ENCODE measurements around the gene SERF2. TPM values are rescaled to one million over a fixed set of nuclear protein-coding genes. Genes with fewer than 3 reads are reported as not detected.
A peak's percentile ranks its signal among the peaks of the same experiment; 100 is the strongest.

Gene SERF2
- total and polyA plus RNA-seq, 7 donors, result 471 to 1,648 (median 1,023) TPM

- H3K4me3 ChIP-seq, result no peak overlapping the region
- H3K36me3 ChIP-seq (ENCODE audit: insufficient read depth in 1 of 2, low read depth in 1 of 2), result peaks cover 3 to 62% of the 10 kb centered on the region in 2 donors
- H3K27ac ChIP-seq, result peak overlapping the region; percentile 99
- ATAC-seq, result no peak
- no peak for DNase-seq
- H3K27me3 ChIP-seq (ENCODE audit: insufficient read depth in 3 of 3, low read length in 2 of 3), result no peaks in the 10 kb centered on the region
- TF ChIP-seq CTCF (IDR thresholded peaks at IDR 0.05), result no peak
- no peaks in the 10 kb centered on the region for H3K9me3 ChIP-seq
- peaks cover 51% of the 10 kb centered on the region for H3K4me1 ChIP-seq
- intact Hi-C loops (cut with DNase I), result no loop called here
Measured at GRCh38 chr15:43795997-43796396, 3.9 kb downstream of the SERF2 start.

GRCh38 chr15:43796566-43796965, 4.4 kb downstream of the SERF2 start:
- TF ChIP-seq CTCF (IDR thresholded peaks at IDR 0.05), result no peak
- 64 to 84% (median 73%) methylated on average over 3 of the region's 3 CpGs for WGBS, 3 donors
- Histone ChIP-seq H3K27me3 (ENCODE audit: insufficient read depth in 3 of 3, low read length in 2 of 3) (no peaks in the 10 kb centered on the region), H3K4me1 (peaks cover 56% of the 10 kb centered on the region), H3K9me3 (no peaks in the 10 kb centered on the region), H3K4me3 (no peak overlapping the region), H3K36me3 (ENCODE audit: insufficient read depth in 1 of 2, low read depth in 1 of 2) (peaks cover 3 to 68% of the 10 kb centered on the region in 2 donors), H3K27ac (peak overlapping the region; percentile 99)
- no peak for DNase-seq
- no peak for ATAC-seq
- intact Hi-C loops (cut with DNase I), result no loop called here

GRCh38 chr15:43799209-43799944, 7.3 kb downstream of the SERF2 start:
- Histone ChIP-seq H3K9me3 (no peaks in the 10 kb centered on the region), H3K4me3 (peak overlapping the region; percentile 99), H3K27me3 (ENCODE audit: insufficient read depth in 3 of 3, low read length in 2 of 3) (no peaks in the 10 kb centered on the region), H3K27ac (peak overlapping the region; percentile 92), H3K36me3 (ENCODE audit: insufficient read depth in 1 of 2, low read depth in 1 of 2) (peaks cover 3 to 83% of the 10 kb centered on the region in 2 donors), H3K4me1 (peaks cover 47% of the 10 kb centered on the region)
- 83 to 87% (median 84%) methylated on average over 16 of the region's 16 CpGs for WGBS, 3 donors
- no peak for ATAC-seq
- TF ChIP-seq CTCF (IDR thresholded peaks at IDR 0.05), result no peak
- intact Hi-C loops (cut with DNase I), result no loop called here
- no peak for DNase-seq

- intact Hi-C loops (cut with DNase I), result no loop called here
- ATAC-seq (peak; percentile 2 to 16 (median 8)), DNase-seq (no peak)
Measured at GRCh38 chr15:43799945-43800285, 7.8 kb downstream of the SERF2 start, which contains the start of gene SERINC4. SERINC4 (minus strand) TSS chr15:43800220; CDS start chr15:43799986, 234 bp downstream.

More at GRCh38 chr15:43799945-43800285, 7.8 kb downstream of the SERF2 start, which contains the start of gene SERINC4:
- Histone ChIP-seq H3K9me3 (no peaks in the 10 kb centered on the region), H3K36me3 (ENCODE audit: insufficient read depth in 1 of 2, low read depth in 1 of 2) (peaks cover 3 to 83% of the 10 kb centered on the region in 2 donors), H3K4me1 (peaks cover 42% of the 10 kb centered on the region), H3K4me3 (peak within 1 kb of the TSS; percentile 99), H3K27me3 (ENCODE audit: insufficient read depth in 3 of 3, low read length in 2 of 3) (no peaks in the 10 kb centered on the region), H3K27ac (peak within 1 kb of the TSS; percentile 92)
- no peak for TF ChIP-seq CTCF (IDR thresholded peaks at IDR 0.05)
- 70 to 77% (median 71%) methylated on average over 8 of the region's 8 CpGs for WGBS, 3 donors
